Measurements from ENCODE around the gene GAD1.

GRCh38 chr2:170878505-170878904, 61.8 kb downstream of the GAD1 start:
- TF ChIP-seq, protein P1, sequence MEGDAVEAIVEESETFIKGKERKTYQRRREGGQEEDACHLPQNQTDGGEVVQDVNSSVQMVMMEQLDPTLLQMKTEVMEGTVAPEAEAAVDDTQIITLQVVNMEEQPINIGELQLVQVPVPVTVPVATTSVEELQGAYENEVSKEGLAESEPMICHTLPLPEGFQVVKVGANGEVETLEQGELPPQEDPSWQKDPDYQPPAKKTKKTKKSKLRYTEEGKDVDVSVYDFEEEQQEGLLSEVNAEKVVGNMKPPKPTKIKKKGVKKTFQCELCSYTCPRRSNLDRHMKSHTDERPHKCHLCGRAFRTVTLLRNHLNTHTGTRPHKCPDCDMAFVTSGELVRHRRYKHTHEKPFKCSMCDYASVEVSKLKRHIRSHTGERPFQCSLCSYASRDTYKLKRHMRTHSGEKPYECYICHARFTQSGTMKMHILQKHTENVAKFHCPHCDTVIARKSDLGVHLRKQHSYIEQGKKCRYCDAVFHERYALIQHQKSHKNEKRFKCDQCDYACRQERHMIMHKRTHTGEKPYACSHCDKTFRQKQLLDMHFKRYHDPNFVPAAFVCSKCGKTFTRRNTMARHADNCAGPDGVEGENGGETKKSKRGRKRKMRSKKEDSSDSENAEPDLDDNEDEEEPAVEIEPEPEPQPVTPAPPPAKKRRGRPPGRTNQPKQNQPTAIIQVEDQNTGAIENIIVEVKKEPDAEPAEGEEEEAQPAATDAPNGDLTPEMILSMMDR (IDR thresholded peaks at IDR 0.05), result no peak
- no peak for TF ChIP-seq ZFX (IDR thresholded peaks at IDR 0.05; ENCODE audit: borderline replicate concordance)

All from 22Rv1 (cell line).